ENCODE results near the gene BPIFA1. TPM values are rescaled to one million over a fixed set of nuclear protein-coding genes. Genes with fewer than 3 reads are reported as not detected.

BPIFA1 gene
- total RNA-seq, 1 experiment from 2014 or later: not detected

GRCh38 chr20:33279261-33279910, 43.6 kb downstream of the BPIFA1 start:
- Histone ChIP-seq H3K9me3 (replicated peaks) (no peaks in the 10 kb centered on the region), H3K27ac (no peak overlapping the region), H3K4me3 (no peak overlapping the region), H3K4me1 (no peaks in the 10 kb centered on the region), H3K36me3 (no peaks in the 10 kb centered on the region), H3K27me3 (peaks cover 70% of the 10 kb centered on the region)
- no peak for DNase-seq

- Histone ChIP-seq H3K27me3 (peaks cover 72% of the 10 kb centered on the region), H3K9me3 (replicated peaks) (no peaks in the 10 kb centered on the region), H3K4me1 (no peaks in the 10 kb centered on the region), H3K27ac (no peak overlapping the region), H3K36me3 (no peaks in the 10 kb centered on the region), H3K4me3 (no peak overlapping the region)
- no peak for DNase-seq
Measured at GRCh38 chr20:33280000-33280680, 44.3 kb downstream of the BPIFA1 start.

GRCh38 chr20:33280775-33281174, 45.0 kb downstream of the BPIFA1 start:
- Histone ChIP-seq H3K27me3 (peaks cover 73% of the 10 kb centered on the region), H3K27ac (no peak overlapping the region), H3K4me1 (no peaks in the 10 kb centered on the region), H3K36me3 (no peaks in the 10 kb centered on the region), H3K4me3 (no peak overlapping the region), H3K9me3 (replicated peaks) (no peaks in the 10 kb centered on the region)
- no peak for DNase-seq

- Histone ChIP-seq H3K9me3 (replicated peaks) (no peaks in the 10 kb centered on the region), H3K4me1 (no peaks in the 10 kb centered on the region), H3K27ac (no peak overlapping the region), H3K27me3 (peaks cover 73% of the 10 kb centered on the region), H3K4me3 (no peak overlapping the region), H3K36me3 (no peaks in the 10 kb centered on the region)
- DNase-seq: no peak
Measured at GRCh38 chr20:33281550-33282146, 45.9 kb downstream of the BPIFA1 start.

GRCh38 chr20:33282196-33282934, 46.6 kb downstream of the BPIFA1 start:
- H3K27ac ChIP-seq: no peak overlapping the region
- no peak for DNase-seq
- no peaks in the 10 kb centered on the region for H3K36me3 ChIP-seq
- H3K4me1 ChIP-seq: no peaks in the 10 kb centered on the region
- no peaks in the 10 kb centered on the region for H3K9me3 ChIP-seq (replicated peaks)
- no peak overlapping the region for H3K4me3 ChIP-seq
- peaks cover 74% of the 10 kb centered on the region for H3K27me3 ChIP-seq

GRCh38 chr20:33282991-33283555, 47.3 kb downstream of the BPIFA1 start, which contains the start of gene BPIFB1:
Gene BPIFB1, plus strand, starts transcription at chr20:33283214. Its CDS starts 2,860 bp downstream, at chr20:33286074.
- Histone ChIP-seq H3K27ac (no peak within 1 kb of the TSS), H3K36me3 (no peaks in the 10 kb centered on the region), H3K4me3 (no peak within 1 kb of the TSS), H3K4me1 (no peaks in the 10 kb centered on the region), H3K9me3 (replicated peaks) (no peaks in the 10 kb centered on the region), H3K27me3 (peaks cover 71% of the 10 kb centered on the region)
- no peak for DNase-seq

GRCh38 chr20:33284284-33284683, 48.5 kb downstream of the BPIFA1 start:
- H3K9me3 ChIP-seq (replicated peaks): no peaks in the 10 kb centered on the region
- no peaks in the 10 kb centered on the region for H3K4me1 ChIP-seq
- no peak overlapping the region for H3K4me3 ChIP-seq
- no peak overlapping the region for H3K27ac ChIP-seq
- no peaks in the 10 kb centered on the region for H3K36me3 ChIP-seq
- peaks cover 60% of the 10 kb centered on the region for H3K27me3 ChIP-seq
- DNase-seq: no peak

- Histone ChIP-seq H3K27ac (no peak overlapping the region), H3K27me3 (peaks cover 55% of the 10 kb centered on the region), H3K4me3 (no peak overlapping the region), H3K36me3 (no peaks in the 10 kb centered on the region), H3K4me1 (no peaks in the 10 kb centered on the region), H3K9me3 (replicated peaks) (no peaks in the 10 kb centered on the region)
- no peak for DNase-seq
Measured at GRCh38 chr20:33284937-33285336, 49.1 kb downstream of the BPIFA1 start.

GRCh38 chr20:33285861-33286495, 50.2 kb downstream of the BPIFA1 start:
- H3K27ac ChIP-seq: no peak overlapping the region
- no peaks in the 10 kb centered on the region for H3K4me1 ChIP-seq
- no peak overlapping the region for H3K4me3 ChIP-seq
- peaks cover 47% of the 10 kb centered on the region for H3K27me3 ChIP-seq
- no peaks in the 10 kb centered on the region for H3K36me3 ChIP-seq
- H3K9me3 ChIP-seq (replicated peaks): no peaks in the 10 kb centered on the region
- no peak for DNase-seq

- Histone ChIP-seq H3K27ac (no peak overlapping the region), H3K4me3 (no peak overlapping the region), H3K27me3 (peaks cover 44% of the 10 kb centered on the region), H3K9me3 (replicated peaks) (no peaks in the 10 kb centered on the region), H3K4me1 (no peaks in the 10 kb centered on the region), H3K36me3 (no peaks in the 10 kb centered on the region)
- DNase-seq: no peak
Measured at GRCh38 chr20:33287884-33288283, 52.1 kb downstream of the BPIFA1 start.

- no peaks in the 10 kb centered on the region for H3K36me3 ChIP-seq
- no peak for DNase-seq
- peaks cover 36% of the 10 kb centered on the region for H3K27me3 ChIP-seq
- no peaks in the 10 kb centered on the region for H3K4me1 ChIP-seq
- no peak overlapping the region for H3K27ac ChIP-seq
- H3K4me3 ChIP-seq: no peak overlapping the region
- H3K9me3 ChIP-seq (replicated peaks): no peaks in the 10 kb centered on the region
Measured at GRCh38 chr20:33290852-33291251, 55.1 kb downstream of the BPIFA1 start.

- H3K27ac ChIP-seq: no peak overlapping the region
- H3K9me3 ChIP-seq (replicated peaks): no peaks in the 10 kb centered on the region
- H3K27me3 ChIP-seq: peaks cover 30% of the 10 kb centered on the region
- no peak overlapping the region for H3K4me3 ChIP-seq
- DNase-seq: no peak
- no peaks in the 10 kb centered on the region for H3K4me1 ChIP-seq
- H3K36me3 ChIP-seq: no peaks in the 10 kb centered on the region
Measured at GRCh38 chr20:33291416-33291815, 55.6 kb downstream of the BPIFA1 start.

- H3K4me3 ChIP-seq: no peak overlapping the region
- no peak overlapping the region for H3K27ac ChIP-seq
- no peaks in the 10 kb centered on the region for H3K9me3 ChIP-seq (replicated peaks)
- DNase-seq: peak; percentile 53 to 80
- peaks cover 29% of the 10 kb centered on the region for H3K27me3 ChIP-seq
- no peaks in the 10 kb centered on the region for H3K36me3 ChIP-seq
- no peaks in the 10 kb centered on the region for H3K4me1 ChIP-seq
Measured at GRCh38 chr20:33291830-33292355, 56.1 kb downstream of the BPIFA1 start.

Data from SJCRH30 (cell line).